ENCODE results near the gene SPEF1.

Gene SPEF1

DNA sequence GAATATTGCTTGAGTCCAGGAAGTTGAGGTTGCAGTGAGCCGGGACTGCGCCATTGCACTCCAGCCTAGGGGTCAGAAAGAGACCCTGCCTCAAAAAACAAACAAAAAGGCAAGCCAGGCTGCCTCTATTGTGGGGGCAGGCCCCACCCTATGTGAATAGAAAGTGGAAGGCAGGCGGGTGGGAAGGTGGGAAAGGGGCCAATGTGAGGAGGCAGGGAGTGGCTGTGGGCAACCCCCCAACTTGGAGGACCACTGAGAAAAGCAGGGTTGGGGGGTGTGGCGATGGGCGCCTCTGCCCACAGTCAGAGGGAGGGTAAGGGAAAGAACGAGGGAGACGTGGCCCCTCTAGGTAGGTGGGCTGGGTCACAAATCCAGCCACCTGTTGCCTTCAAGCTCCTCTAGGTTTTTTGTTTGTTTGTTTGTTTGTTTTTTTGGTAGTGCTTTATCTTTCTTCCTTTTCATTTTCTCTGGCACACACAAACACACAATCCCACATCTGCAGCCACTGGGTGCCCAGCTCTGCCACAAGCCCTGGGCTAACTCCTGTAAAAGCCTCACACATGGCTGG is 33.8 kb upstream of the SPEF1 start:
- no peak for DNase-seq (ENCODE audit: low read depth)
- no peak overlapping the region for H3K4me3 ChIP-seq (ENCODE audit: low read depth, low read length)
- TF ChIP-seq CTCF (IDR thresholded peaks at IDR 0.05; ENCODE audit: low read depth, low read length, missing control alignments): no peak

DNA sequence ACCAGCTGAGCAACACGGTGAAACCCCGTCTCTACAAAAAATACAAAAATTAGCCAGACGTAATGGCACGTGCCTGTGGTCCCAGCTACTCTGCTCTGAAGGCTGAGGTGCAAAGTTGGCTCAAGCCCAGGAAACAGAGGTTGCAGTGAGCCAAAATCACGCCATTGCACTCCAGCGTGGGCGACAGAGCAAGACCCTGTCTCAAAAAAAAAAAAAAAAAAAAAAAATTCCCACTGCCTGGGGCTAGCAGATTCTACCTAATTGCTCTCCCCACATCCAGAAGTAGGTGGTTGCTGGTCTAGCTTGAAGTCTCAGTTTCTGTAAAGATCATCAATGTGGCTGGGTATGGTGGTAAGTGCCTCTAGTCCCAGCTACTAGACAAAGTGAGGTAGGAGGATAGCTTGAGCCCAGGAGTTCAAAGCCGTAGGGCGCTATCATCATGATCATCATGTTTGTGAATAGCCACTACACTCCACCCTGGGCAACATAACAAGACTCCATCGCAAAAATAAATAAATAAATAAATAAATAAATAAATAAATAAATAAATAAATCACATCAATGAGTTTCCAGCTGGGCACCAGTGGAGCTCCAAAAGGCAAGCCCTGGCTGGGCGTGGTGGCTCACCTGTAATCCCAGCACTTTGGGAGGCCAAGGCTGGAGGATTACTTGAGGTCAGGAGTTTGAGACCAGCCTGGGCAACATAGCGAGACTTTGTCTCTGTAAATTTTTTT is 32.8 kb upstream of the SPEF1 start:
- no peak for TF ChIP-seq CTCF (IDR thresholded peaks at IDR 0.05; ENCODE audit: low read depth, low read length, missing control alignments)
- DNase-seq (ENCODE audit: low read depth): no peak
- no peak overlapping the region for H3K4me3 ChIP-seq (ENCODE audit: low read depth, low read length)

GRCh38 chr20:3812975-3813847 is 32.0 kb upstream of the SPEF1 start:
- no peak for TF ChIP-seq CTCF (IDR thresholded peaks at IDR 0.05; ENCODE audit: low read depth, low read length, missing control alignments)
- H3K4me3 ChIP-seq (ENCODE audit: low read depth, low read length): no peak overlapping the region
- DNase-seq (ENCODE audit: low read depth): no peak

DNA sequence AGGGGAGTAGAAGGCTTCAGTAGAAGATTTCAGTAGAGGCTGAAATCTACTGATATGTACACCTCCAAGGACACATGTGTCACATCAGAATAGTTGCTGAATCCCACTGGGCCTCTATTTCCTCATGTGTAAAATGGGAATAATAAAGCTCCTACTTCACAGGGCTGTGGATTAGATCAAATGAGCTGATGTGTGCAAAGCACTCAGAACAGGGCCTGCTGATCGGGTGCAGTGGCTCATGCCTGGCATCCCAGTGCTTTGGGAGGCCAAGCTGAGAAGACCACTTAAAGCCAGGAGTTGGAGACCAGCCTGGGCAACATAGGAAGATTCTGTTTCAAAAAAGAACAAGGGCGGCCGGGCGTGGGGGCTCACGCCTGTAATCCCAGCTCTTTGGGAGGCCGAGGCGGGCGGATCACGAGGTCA is 31.0 kb upstream of the SPEF1 start:
- no peak overlapping the region for H3K4me3 ChIP-seq (ENCODE audit: low read depth, low read length)
- no peak for TF ChIP-seq CTCF (IDR thresholded peaks at IDR 0.05; ENCODE audit: low read depth, low read length, missing control alignments)
- no peak for DNase-seq (ENCODE audit: low read depth)

GRCh38 chr20:3811467-3812258 is 30.4 kb upstream of the SPEF1 start:
- no peak overlapping the region for H3K4me3 ChIP-seq (ENCODE audit: low read depth, low read length)
- TF ChIP-seq CTCF (IDR thresholded peaks at IDR 0.05; ENCODE audit: low read depth, low read length, missing control alignments): no peak
- DNase-seq (ENCODE audit: low read depth): no peak

GRCh38 chr20:3808544-3808943 is 27.3 kb upstream of the SPEF1 start:
- no peak overlapping the region for H3K4me3 ChIP-seq (ENCODE audit: low read depth, low read length)
- TF ChIP-seq CTCF (IDR thresholded peaks at IDR 0.05; ENCODE audit: low read depth, low read length, missing control alignments): no peak
- no peak for DNase-seq (ENCODE audit: low read depth)
